T-helper 1 cell (primary cell): Measurements from ENCODE around the gene CIROP.

Experiments used
- DNase-seq, 5 donors: peaks; one replicate each; pipeline ENCODE4 v3.0.0-alpha.2; 2012 to 2020

CIROP gene

DNA sequence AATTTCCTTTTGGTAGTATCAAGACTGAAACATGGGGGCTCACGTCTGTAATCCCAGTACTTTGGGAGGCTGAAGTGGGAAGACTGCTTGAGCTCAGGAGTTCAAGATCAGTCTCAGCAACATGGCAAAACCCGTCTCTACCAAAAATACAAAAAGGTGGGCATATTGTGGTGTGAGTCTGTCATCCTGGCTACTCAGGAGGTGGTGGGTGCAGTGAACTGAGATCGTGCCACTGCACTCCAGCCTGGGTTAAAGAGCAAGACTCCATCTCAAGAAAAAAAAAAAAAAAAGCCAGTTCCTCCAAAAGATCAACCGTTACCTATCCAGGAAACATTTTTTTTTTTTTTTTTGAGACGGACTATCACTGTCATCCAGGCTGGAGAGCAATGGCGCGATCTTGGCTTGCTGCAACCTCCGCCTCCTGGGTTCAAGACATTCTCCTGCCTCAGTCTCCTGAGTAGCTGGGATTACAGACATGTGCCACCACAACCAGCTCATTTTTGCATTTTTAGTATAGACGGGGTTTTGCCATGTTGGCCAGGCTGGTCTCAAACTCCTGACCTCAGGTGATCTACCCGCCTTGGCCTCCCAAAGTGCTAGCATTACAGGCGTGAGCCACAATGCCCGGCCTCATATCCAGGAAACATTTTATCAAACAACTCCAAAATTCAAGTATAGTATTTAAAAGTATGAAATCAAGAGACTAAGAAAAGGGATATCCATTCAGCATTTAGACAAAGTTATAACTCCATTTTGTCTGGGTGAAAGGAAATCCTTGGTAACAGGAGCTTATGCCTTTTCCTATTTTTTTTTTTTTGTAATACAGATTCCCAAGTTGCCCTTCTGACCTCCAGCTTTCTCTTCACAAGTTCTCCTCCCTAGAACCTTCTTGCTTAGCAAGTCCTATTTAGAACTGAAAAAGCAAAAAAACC lies 13.2 kb downstream of the CIROP start:
- DNase-seq, result no peak

DNA sequence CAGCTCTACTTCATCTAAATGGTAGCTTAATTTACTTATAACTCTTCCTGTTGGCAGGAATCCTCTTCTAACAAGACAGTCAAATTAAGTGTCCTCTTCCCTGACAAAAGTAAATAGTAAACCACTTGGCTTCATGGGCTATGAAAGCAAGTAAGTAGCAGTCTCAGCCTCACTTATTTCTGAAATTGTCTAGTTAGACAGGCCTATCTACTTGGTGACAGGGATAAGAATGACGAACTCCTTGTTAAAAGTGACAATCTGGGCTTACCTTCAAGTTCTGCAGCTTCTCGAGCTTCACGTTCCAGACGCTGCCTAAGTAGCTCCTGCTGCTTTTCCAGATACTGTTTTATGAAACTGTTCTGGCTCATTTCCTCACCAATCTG lies 14.5 kb downstream of the CIROP start:
- DNase-seq, result no peak

DNA sequence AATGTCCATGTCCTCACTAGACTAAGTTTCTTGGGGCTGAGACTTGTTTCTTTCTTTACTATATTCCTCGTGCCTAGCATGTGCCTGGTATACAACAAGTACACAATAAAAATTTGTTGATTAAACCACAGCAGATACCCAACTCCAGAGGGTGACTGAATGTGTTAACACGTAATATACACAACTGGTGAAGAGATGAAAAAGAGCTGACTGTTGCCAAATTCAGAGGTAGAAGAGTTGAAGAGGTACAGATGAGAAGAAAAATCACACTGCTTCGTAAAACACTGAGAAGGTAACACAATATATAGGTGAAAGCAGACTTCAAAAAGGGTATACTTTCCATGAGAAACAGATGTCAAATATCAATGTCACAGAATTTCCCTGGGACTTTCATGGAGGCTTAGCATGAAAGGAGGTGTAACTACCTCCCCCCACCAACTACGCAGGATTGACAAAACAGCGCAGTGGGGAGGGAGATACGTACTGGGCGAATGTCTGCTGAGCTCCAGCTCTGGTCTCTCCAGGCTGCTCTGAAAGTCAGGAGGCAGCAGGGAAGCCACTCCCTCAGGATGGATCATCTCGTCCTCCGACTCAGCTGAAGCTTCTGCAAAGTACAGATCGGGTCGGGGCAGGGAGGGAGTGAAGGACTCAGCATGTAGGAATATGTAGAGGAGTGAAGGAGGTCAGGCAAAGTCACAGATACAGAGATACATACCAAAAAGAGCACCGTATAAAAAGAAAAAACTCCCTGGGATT lies 15.1 kb downstream of the CIROP start:
- DNase-seq, result no peak

DNA sequence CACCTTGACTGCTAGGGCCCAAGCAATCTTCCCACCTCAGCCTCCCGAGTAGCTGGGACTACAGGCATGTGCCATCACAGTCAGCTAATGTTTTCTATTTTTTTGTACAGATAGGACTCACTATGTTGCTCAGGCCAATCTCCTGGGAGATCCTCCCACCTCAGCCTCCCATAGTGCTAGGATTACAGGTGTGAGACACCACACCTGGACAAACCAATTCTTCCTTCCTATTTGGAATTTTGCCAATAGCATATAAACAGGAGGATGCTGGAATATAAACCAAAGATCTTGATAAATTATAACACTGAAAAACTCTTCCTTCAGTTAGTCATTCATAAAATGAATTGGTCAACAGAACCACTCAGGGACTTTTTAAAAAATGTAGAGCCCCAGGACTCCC lies 18.2 kb downstream of the CIROP start:
- DNase-seq, result no peak

DNA sequence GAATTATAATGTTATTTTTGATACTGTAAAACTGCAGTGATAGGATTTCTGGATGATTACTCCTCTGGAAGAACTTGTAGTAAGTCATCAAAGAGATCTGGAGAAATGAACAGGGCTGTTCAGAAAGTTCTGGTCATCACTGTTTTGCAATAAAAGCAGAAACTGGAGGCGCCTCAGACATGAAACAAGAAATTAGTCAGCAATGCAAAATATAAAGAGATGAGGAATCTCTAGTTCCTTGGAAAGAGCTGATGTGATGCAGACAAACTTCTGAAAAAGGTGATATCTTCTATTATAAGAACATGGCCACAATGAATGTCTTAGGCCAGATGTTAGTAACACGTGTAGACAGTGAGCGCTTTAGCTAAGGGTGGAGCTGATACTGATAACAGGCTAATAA lies 19.3 kb downstream of the CIROP start:
- no peak for DNase-seq

DNA sequence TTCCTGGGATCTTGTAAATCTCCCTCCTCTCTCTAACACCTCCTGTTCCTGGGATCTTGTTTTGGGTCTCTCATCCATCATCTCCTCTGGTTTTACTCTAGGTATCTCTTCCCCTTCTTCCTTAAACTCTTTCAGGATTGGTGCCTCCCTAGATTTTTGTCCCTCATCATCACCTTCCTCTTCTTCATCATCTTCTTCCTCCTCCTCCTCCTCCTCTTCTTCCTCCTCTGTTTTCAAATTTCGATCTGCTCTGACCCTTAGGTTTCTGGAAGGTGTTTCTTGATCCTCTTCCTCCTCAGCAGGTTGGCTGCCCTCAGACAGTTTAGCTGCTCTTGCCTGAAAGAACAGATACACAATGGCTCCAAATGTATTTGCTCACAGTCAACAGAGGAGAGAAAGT lies 24.3 kb downstream of the CIROP start:
- DNase-seq, result no peak

DNA sequence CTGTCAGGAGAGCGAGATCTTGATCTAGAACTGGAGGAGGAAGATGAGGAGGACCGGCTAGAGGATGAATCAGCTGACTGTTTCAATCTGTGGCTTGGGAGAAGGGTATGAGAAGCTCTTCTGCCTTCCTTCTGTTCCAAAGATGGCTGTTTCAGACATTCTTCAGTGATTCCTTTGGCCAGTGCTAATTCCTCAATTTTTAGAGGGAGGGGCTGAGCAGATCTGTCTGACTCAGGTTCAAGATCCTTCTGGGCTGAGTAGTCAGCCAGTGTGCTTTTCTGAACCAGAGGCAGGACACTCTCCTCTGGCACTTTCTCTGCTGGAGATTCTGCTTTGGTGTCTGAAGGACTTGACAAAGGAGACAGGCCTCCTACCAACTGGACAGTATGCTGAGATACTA lies 25.1 kb downstream of the CIROP start:
- DNase-seq, result no peak

DNA sequence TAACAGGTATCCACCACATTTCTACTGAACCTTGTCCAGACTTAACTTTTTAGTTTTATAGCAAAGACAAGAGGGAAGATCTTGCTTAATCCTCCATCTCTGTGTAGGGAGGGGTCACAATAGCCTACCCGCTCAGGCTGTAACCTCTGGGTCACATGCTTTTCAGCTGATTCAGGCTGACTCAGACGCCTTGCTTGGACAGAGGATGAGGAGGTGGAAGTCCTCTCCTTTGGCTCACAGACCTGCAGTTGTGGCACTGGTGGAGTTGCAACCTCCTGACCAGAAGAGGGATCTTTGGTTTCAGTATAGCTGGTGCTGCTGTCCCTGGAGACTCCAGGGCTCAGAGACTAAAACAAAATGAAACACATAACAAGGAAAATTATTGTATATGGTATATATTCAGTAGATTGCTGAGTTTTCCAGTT lies 26.1 kb downstream of the CIROP start:
- DNase-seq, result no peak

DNA sequence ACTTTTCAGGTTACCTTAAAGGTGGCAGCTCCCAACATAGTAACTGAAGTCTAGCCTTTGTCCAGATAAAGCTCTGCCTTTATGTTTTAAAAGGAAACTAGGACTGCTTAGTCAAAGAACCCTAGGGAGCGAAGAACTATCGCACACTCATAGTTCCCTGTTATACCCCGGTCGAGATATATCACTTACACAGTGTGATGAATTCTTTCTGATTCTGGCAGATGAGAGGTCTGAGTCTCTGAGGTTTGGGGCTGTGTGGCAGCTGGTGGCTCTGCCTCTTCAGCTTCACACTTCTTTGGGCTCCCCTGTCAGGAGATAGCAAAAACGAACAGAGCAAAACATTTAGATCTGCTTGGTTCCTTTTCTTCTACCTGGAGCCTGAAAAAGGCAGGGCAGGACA lies 26.8 kb downstream of the CIROP start:
- DNase-seq, result no peak

DNA sequence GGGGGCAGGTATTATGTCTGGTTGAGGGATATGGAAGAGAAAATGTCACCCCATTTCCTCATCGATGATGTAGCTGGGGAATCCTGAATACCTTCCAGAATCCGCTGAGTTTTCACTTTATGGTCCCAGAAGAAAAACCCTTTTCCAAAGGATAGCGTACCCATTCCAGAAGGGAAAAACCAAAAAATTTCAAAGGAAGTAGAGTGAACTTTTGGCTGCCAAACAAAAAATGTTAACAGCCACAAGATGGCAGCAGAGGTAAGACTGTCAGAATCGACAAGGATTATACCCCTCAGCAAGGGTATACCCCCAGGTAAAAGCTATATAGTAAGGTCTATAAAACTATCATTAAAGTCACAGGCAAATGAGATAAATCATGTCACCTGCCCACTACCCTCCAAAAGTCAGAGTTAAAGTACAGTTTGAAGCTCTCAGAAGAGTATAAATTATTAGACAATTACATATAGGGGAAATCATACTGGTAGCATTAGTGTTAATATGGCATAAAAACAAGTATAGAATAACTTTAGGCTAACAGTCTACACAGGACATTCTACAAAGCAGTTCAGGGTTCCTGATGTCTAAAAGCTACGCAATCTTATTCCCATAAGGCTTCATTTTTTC lies 27.9 kb downstream of the CIROP start:
- DNase-seq, result no peak

DNA sequence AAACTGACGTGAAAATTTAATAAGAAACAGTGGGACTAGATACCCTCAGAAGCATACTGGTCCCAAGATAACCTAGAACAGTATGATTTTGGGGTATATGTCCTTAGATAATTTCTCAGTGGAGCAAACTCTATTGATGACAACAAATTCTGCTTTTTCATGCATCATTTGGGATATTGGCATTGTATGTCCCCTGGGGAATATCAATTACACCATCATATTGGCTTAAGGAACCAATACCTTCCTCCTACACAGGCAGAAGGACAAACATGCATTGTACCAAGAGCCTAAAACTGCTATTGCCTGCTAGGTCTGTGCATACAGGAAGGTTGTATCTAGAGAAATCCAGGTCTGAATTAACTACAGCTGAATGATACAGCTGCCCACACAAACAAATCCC lies 29.9 kb downstream of the CIROP start:
- DNase-seq, result no peak

DNA sequence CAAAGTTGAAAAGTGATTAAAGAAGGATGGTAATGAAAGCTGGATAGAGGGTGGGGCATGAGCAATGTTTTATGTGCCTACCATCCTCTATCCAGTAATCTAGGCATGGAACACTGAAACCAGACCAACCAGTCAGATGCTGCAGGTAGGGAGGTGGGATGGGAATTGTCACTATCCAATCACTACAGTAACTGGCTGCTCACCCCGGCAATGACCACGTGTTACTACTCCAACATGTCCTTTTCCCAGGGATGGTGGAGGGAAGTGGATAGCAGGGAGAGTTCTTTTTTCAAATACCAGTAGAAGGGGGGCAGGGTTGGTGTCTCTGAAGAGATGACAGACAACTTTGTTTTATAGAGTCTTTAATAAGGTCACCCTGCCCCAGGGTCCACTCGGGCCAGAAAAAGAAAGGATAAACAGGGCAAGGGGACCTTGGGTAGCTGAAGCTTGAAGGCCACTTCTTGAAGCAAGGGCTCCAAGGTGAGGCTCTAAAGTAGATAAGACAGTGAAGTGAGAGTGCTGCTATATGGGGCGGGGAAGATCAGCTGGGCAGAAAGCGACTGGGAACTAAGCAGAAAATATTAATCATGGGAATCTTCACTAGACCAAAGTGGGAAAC lies 32.8 kb downstream of the CIROP start:
- no peak for DNase-seq

DNA sequence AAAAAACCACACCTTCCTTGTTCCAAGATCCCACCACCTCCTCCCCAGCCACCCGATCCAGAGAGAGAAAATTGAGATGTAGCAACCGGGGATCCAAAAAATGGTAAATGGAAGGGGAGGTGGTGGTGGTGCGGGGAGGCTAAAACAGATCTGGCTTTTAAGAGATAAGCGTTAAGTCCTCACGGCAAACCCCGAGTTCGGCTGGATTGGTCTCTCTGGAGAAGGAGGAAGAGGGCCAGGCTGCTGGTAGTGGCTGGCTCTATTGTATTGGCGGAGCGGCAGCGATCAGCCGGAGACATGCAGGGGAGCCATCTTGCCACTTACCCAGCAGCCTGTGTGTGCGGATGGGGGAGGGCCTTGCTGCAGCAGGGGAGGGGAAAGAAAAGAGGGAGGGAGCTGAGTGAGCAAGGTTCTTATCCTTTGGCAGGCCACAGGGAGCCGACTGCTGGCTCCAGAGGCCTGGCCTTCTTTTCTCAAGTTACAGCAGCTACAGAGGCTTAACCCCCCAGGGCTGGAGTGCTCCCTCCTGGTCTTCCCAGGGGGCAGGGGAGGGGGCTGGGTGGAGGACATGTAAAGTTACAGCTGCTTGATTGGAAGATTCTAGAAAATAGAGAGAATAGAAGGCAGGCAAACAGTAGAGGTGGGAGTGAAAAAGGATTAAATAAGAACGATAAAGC lies 33.4 kb downstream of the CIROP start:
- peak; percentile 58 to 79 (median 69) for DNase-seq

DNA sequence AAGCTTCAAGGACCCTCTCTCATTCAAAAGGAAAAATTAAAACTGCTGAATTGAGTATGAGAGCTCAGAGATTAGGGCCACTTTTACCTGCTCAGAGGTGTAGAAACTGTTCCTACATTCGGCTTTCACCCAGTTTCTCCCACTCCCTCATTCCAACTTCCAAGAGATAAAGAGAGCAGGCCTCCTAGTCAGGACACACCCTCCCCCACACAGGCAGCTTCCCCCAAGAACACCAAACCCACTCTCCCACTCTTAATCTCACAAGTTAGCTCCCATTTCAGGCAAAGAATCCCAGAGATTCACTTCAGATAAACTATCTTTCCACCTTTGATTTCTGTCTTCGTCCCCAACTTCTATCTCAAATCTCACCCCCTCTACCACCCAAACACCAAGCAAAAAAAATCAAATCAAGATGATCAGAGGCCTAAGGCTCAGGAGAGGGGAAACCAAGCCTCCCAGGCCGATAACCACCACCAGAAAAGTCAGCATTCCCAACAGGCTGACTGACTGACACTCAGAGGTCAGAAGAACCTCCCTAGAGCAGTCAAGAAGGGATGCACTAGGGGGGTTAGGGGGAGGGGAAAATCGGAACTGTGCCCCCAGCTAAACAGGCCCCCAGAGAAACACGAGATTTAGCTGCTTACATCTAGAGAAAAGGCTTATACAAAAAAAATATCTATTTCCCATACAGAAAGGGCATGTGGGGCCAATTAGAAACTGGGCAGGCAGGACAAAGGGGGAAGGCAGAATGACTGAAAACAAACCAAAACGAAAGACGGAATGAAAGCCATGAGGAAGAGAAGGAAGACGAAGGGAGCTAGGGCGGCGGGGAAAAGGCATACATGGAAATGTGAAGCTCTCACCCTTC lies 34.3 kb downstream of the CIROP start:
- DNase-seq, result no peak

DNA sequence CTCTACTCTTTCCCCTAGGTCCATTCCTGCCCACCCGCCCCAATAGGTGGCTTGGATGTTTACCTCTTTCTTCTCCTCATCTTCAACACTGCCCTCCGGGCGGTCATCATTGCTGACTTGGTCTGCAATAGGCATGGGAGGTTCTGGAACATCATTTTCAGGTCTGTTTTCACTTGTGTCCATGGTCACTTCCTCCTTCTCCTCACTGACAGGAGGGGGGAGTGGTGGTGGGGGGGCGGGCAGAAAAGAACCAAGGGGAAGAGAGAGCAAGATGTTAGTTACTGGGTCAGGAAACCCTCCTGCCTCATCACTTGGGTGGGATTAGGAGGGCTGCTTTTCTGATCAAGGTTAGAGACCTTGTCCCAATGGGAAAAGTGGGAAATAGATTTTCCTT lies 35.4 kb downstream of the CIROP start:
- DNase-seq, result no peak

DNA sequence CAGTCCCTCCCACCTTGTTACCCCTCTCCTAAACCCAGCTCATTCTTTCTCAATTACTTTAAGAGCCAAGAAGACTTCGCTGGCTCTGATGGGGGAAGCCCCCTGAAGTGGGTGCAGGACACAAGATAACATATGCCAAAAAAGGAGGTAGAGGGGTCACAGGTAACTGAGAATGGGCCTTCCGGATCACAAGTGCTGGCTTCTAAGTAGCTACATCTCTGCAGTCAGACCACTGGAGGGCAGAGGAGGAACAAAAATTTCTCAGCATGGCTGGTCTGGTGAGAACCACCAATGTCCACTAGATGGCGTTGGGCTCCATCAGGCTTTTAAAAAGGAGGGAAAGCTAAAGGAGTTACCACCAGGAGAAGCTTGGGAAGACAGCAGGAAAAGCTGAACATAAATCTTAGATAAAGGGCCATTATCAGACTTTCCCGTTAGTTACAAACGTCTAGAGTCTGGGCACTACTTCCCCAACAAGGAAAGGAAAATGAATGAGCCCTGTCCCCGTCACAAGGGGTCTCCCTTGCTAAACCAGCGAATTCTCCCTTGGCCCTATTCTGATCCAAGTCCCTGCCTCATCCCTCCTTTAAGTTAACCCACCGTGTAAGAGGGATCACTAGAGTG lies 35.9 kb downstream of the CIROP start:
- peak in 4 of 5 donors; percentile 51 to 79 (median 68) for DNase-seq

DNA sequence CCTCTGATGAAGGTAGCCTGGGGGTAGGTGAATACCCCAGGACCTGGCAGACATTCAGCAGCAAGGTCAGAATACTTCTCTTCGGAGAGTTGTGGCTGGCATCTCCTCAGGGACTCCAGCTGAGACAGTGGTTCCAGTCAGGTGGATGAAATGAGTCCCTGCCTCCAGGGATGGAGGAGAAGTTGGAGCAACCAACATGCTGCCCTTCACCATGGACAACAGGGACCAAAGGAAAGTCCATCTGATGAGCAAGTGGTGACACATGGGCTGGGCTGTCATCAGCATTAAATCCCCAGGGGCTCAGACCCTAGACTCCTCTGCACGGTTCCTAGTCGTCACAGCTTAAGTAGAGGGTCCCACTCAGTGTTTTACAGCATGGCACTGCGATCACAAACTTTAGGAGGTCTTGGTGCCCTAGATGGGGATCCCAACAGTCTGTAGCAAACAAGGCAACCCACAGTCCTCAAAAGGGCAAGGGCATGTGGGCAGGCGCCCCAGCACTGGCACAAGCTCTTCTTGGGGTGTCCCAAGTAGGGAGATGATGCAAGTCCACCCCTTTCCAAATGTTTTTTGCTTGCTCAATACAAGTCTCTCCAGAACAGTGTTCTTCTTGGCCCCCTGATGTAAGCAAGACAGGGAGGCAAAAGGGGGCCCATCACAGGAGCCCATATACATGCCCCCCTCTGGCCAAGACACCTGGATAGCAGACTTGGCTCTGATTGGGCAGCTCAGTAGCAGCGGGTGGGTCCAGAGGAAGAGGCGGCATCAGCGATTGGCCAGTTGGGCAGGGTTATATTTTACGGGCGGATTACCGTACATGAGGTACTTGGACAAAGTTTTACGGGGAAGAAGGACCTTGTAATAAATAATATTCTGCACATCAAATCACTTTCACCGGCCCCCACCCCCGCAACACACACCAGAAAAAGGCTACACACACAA lies 36.7 kb downstream of the CIROP start:
- DNase-seq, result no peak

DNA sequence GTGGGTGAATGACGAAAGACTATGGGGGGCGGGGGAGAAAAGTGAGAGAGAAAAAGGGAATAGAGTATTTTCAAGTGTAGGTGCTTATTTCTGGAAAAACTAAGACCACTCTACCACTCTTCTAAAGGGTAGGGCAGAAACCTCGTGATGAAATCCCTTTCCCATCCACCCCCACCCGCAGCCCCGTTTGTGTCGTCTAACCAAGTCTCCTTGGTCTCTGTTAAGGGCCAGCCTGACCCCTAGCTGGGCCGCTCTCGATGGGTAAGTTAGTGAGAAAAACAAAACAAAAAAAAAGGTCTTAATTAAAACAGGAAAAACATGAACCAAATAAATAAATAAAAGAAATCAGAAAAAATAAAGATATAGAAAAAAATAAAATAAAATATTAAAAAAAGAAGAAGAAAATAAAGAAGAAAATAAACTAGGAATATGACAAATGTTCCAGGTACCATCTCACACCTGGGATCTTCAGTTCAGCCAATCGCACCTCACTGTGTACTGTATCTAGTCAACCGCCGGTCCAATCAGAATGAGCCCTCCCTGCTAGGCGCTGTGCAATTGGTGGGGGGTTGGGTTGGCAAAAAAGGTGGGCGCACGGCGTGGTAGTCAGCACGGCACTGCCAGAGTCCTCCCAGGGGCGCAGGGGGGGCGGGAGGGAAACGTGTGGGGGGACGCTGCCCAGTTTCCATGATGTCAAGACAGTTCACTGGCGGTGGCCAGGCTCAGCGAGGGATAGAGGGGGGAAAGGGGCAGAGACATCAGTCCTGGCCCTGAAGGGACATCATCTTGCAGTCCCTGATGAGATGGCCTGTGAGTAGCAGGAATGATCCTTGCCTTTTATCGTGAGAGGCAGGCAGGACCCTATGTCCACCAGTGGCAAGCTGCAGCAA lies 37.7 kb downstream of the CIROP start:
- DNase-seq, result no peak

DNA sequence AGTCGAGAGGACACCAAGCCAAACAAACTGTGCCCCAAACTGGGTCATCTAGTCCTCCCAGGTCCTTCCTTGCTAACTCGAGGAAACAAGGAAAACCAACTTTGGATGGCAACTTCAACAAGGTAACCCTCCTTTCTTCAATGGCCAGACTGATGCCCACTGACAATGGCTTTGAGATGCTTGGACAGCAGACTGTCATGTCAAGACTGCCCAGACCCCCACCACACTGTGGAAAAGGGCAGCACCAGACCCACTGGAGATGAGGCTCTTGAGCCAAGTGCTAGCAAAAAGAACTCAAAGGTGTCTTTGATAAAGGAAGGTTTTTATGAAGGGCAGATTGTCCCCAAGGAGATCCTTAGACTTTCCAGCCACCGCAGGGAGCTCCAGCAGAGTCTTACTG lies 38.4 kb downstream of the CIROP start:
- DNase-seq, result no peak
